Left lung (tissue), 10 donors: ENCODE measurements around the gene CHMP4A. TPM values are rescaled to one million over a fixed set of nuclear protein-coding genes. Genes with fewer than 3 reads are reported as not detected.

Source experiments
- ATAC-seq: fragments of 200-7000 bp; cut with Tn5 transposase; one replicate; pipeline ENCODE4 v1.9.1; 2020; ENCODE audit warnings: moderate library complexity
- DNase-seq, 4 donors: peaks; one replicate each; pipeline ENCODE4 v3.0.0-alpha.2; 2013 to 2020
- H3K27ac ChIP-seq, 2 donors: fragments of 200-600 bp; sonication (generic) in 1 of 2; one replicate each; pipeline versions ENCODE4 v1.5.0 to v1.8.0; 2020 to 2021
- H3K27me3 ChIP-seq, 2 donors: fragments of 200-600 bp; sonication (generic) in 1 of 2; one replicate each; pipeline versions ENCODE4 v1.5.0 to v1.8.0; 2020 to 2021
- H3K36me3 ChIP-seq, 2 donors: fragments of 200-600 bp; sonication (generic) in 1 of 2; one replicate each; pipeline versions ENCODE4 v1.5.0 to v1.8.0; 2020 to 2021
- H3K4me1 ChIP-seq, 2 donors: fragments of 200-600 bp; one replicate each; pipeline ENCODE4 v1.8.0; 2021
- H3K4me3 ChIP-seq, 2 donors: fragments of 200-600 bp; sonication (generic) in 1 of 2; one replicate each; pipeline versions ENCODE4 v1.5.0 to v1.8.0; 2020 to 2021; ENCODE audit warnings: mild to moderate bottlenecking in 1 of 2
- H3K9me3 ChIP-seq, 2 donors: fragments of 200-600 bp; sonication (generic) in 1 of 2; one replicate each; pipeline versions ENCODE4 v1.5.0 to v1.8.0; 2020 to 2021
- intact Hi-C, 2 donors: fragments of 100-400 bp; cut with DNase I; formaldehyde crosslinking; loops; one replicate each; pipeline versions ENCODE4 v1.11.2 to v1.14.2; 2022
- polyA plus RNA-seq, 6 donors: library from polyadenylated mRNA; unstranded; fragments of 120-200 nt; gene quantifications; one replicate each; pipeline ENCODE4 v1.2.1, GENCODE V29; 2013; ENCODE audit not compliant: insufficient read length in 6 of 6
- total RNA-seq, 2 donors: library from RNA; stranded (reverse); fragmentation: NEBNext Ultra II Directional; extraction: Animal tissue kit (Norgen Biotek cat#: 25700); gene quantifications; one replicate each; pipeline ENCODE4 v1.2.1, GENCODE V29; 2021
- TF ChIP-seq, protein P1 (sequence below), 2 donors: fragments of 200-600 bp; sonication (generic) in 1 of 2; IDR thresholded peaks; one replicate each; pipeline versions ENCODE4 v1.5.0 to v1.8.0; 2021; ENCODE audit warnings: antibody characterized with exemption in 2 of 2
- donor health status: DM: no; HTN: yes; CAD: no.
- donor health status: DM: no; HTN: no; CAD: no.

CHMP4A gene
- total and polyA plus RNA-seq, 8 donors = 35.0 to 64.6 (median 56.9) TPM

DNA sequence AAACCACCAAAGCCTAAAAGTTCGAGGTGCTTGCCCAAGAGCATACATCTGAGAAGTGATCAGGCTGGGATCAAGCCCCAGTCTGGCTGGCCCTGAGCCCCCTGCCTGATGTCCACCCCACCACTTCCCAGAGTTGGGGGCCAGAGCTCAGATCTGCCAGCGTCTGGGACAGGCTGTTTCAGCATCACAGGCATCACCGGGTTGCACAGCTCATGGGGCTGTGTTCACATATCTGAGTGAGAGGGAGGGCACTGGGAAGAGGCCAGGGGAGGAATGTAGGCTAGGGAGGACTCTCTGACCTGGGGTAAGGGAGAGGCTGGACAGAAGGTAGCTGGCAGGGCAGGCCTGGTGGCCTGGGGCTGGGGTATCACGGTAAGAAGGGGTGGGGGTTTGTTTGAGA, 43.7 kb upstream of the CHMP4A start:
- peak in 1 of 4 donors; percentile 25 for DNase-seq
- Histone ChIP-seq H3K9me3 (no peaks in the 10 kb centered on the region), H3K4me1 (no peaks in the 10 kb centered on the region), H3K36me3 (peaks cover 0 to 25% of the 10 kb centered on the region in 2 donors), H3K27me3 (no peaks in the 10 kb centered on the region), H3K27ac (no peak overlapping the region), H3K4me3 (no peak overlapping the region)
- TF ChIP-seq, protein P1, sequence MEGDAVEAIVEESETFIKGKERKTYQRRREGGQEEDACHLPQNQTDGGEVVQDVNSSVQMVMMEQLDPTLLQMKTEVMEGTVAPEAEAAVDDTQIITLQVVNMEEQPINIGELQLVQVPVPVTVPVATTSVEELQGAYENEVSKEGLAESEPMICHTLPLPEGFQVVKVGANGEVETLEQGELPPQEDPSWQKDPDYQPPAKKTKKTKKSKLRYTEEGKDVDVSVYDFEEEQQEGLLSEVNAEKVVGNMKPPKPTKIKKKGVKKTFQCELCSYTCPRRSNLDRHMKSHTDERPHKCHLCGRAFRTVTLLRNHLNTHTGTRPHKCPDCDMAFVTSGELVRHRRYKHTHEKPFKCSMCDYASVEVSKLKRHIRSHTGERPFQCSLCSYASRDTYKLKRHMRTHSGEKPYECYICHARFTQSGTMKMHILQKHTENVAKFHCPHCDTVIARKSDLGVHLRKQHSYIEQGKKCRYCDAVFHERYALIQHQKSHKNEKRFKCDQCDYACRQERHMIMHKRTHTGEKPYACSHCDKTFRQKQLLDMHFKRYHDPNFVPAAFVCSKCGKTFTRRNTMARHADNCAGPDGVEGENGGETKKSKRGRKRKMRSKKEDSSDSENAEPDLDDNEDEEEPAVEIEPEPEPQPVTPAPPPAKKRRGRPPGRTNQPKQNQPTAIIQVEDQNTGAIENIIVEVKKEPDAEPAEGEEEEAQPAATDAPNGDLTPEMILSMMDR (IDR thresholded peaks at IDR 0.05) = no peak
- intact Hi-C loops = no loop called here
- ATAC-seq = no peak

DNA sequence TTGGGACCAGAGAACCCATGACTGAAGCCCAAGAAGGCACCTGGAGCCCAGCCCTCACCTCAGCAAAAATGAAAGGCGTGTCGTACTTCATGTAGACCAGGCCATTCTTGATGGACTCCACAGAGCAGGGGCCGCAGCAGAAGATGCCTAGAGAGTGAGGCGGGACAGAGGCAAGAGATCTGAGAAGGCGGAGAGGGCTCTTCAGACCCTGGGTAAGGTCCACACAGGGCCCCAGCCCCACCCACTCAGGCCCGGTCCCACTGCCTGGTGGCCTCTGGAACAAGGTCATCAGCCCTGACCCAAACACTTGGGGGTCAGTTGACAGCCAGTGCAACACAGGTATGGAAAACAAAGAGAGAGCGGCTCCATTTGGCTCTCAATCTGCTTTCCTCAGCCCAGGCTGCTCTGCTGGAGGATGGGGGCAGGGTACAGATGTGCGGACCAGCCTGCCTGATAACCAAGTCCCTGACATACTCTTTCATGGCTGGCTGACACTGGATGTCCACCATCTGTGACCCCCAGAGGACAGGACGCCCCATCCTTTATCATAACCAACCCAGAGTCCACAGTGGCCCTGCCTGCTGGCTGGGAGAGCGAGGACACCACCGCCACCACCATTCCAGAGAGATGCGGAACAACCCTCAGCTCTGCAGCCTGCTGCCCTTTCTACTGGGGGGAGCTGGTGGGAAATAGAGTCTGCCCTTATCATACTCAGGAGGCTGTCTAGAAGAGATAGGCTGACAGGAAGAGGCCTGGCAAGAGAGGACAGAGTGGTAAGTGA, 42.8 kb upstream of the CHMP4A start:
- Histone ChIP-seq H3K27me3 (no peaks in the 10 kb centered on the region), H3K4me1 (peaks cover 0 to 5% of the 10 kb centered on the region in 2 donors), H3K9me3 (no peaks in the 10 kb centered on the region), H3K4me3 (no peak overlapping the region), H3K27ac (no peak overlapping the region), H3K36me3 (peaks cover 0 to 25% of the 10 kb centered on the region in 2 donors)
- TF ChIP-seq, protein P1 (IDR thresholded peaks at IDR 0.05) = no peak
- intact Hi-C loops = no loop called here
- DNase-seq (peak in 1 of 4 donors; percentile 22), ATAC-seq (no peak)

DNA sequence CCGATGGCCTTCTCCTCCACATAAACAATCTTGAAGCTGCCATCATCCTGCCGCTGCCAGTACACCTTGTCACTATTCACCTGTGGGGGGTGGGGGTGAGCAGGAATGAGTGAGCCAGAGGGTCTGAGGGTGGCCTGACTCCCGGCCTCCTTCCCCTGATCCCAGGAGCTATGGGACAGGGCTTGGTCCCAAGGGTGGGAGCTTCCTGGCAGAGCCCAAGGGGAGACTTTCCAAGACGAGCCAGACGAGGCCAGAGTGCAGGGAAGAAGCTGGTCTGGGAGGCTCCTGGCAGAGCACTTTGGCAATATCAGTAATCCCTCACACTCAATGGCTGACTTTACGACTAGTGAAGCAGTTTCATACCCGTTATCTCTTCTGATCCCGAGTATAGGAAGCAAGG, 42.1 kb upstream of the CHMP4A start:
- peaks cover 0 to 25% of the 10 kb centered on the region in 2 donors for H3K36me3 ChIP-seq
- intact Hi-C loops = no loop called here
- TF ChIP-seq, protein P1 (IDR thresholded peaks at IDR 0.05) = no peak
- H3K27me3 ChIP-seq = no peaks in the 10 kb centered on the region
- H3K27ac ChIP-seq = no peak overlapping the region
- peaks cover 0 to 9% of the 10 kb centered on the region in 2 donors for H3K4me1 ChIP-seq
- no peak overlapping the region for H3K4me3 ChIP-seq
- no peaks in the 10 kb centered on the region for H3K9me3 ChIP-seq
- no peak for ATAC-seq
- DNase-seq = no peak

DNA sequence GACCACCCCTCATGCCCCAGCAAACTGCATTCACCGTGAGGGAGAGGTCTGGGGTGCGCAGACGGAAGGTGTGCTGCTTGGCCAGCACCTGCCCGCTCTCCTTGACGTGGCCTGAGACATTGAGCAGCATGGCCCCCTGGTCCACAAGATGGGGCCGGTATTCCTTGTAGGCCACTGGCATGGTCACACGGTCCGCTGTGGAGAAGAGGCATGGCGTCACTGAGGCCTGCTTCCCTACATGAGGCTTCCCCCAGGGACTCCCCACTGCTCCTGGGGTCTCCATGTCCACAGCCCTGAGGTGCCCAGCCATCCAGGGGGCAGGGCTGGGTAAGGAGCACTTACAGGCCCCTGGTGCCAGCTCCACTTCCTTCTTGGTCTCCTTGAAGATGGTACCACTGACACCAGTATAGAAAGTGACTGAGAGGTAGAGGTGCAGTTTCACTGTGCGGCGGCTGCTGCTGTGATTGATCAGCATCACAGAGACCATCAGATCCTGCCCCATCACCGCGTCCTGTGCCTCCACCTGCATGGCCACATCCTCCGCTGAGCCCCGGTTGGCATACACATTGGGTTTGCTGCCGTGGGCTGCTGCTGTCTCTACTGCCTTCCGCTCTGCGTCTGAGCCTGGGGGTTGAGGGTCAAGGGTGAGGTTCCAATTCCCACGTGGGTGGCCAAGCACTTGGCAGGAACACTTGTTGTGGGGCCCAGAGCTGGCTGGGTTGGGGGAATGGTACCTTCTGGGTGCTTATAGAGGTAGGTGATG, 41.5 kb upstream of the CHMP4A start:
- H3K4me1 ChIP-seq = peaks cover 0 to 9% of the 10 kb centered on the region in 2 donors
- peaks cover 0 to 25% of the 10 kb centered on the region in 2 donors for H3K36me3 ChIP-seq
- H3K27ac ChIP-seq = no peak overlapping the region
- intact Hi-C loops = no loop called here
- no peak for ATAC-seq
- H3K4me3 ChIP-seq = no peak overlapping the region
- TF ChIP-seq, protein P1 (IDR thresholded peaks at IDR 0.05) = no peak
- DNase-seq = peak in 2 of 4 donors; percentile 29 to 47
- H3K27me3 ChIP-seq = no peaks in the 10 kb centered on the region
- no peaks in the 10 kb centered on the region for H3K9me3 ChIP-seq

DNA sequence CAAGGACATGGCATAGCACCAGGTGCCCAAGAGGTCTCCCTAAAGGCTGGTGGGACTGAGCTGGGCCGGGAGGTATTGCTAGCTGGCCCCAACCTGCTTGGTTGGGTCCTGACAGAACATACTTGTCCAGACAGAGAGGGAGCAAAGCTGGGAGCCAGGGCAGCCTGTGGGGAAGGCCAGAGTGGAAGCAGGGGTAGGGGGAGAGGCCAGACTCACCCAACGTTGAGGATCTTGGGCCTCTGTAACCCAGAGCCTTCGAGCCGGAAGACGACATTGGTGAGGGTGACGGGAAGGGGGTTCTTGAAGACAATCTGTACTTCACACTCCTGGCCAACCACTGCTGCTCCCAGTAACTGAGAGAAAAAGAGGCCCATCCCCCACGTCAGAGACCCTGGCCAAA, 40.6 kb upstream of the CHMP4A start:
- peaks cover 0 to 28% of the 10 kb centered on the region in 2 donors for H3K36me3 ChIP-seq
- H3K27me3 ChIP-seq = no peaks in the 10 kb centered on the region
- H3K9me3 ChIP-seq = no peaks in the 10 kb centered on the region
- H3K27ac ChIP-seq = no peak overlapping the region
- DNase-seq (peak in 1 of 4 donors; percentile 21), ATAC-seq (no peak)
- H3K4me1 ChIP-seq = peaks cover 0 to 9% of the 10 kb centered on the region in 2 donors
- H3K4me3 ChIP-seq = no peak overlapping the region
- intact Hi-C loops = no loop called here
- TF ChIP-seq, protein P1 (IDR thresholded peaks at IDR 0.05) = no peak
